Glomerular visceral epithelial cell (primary cell): ENCODE results near the gene KCNF1.

ENCODE experiments used
- DNase-seq: peaks from one replicate; pipeline ENCODE4 v3.0.0-alpha.2; 2016; ENCODE audit errors: extremely low spot score

The KCNF1 gene

GRCh38 chr2:10919410-10919770 lies 7.7 kb downstream of the KCNF1 start:
- no peak for DNase-seq

GRCh38 chr2:10919771-10920621 lies 8.3 kb downstream of the KCNF1 start:
- DNase-seq: no peak

- DNase-seq: no peak
Observed at GRCh38 chr2:10920764-10921388, 9.1 kb downstream of the KCNF1 start.

DNA sequence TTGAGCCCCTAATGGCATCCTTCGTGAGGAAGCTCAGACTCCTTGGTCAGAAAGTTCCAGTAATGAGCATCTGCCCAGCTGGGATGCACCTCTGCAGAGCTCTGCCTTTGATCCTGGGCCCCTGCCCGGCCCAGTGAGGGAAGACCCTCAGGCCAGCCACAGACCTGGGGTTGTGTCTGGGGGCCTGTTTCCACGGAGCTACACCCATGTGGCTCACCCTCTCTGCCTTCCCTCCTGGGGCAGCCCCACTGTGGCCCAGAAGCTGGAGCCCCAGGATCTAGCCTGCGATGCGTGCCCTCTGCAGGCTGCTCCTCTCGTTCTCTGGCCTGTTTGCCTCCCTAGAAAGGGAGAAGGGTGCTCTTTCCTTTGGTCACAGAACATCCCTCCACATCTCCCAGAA lies 9.8 kb downstream of the KCNF1 start:
- no peak for DNase-seq

GRCh38 chr2:10922307-10923007 lies 10.7 kb downstream of the KCNF1 start:
- DNase-seq: no peak

DNA sequence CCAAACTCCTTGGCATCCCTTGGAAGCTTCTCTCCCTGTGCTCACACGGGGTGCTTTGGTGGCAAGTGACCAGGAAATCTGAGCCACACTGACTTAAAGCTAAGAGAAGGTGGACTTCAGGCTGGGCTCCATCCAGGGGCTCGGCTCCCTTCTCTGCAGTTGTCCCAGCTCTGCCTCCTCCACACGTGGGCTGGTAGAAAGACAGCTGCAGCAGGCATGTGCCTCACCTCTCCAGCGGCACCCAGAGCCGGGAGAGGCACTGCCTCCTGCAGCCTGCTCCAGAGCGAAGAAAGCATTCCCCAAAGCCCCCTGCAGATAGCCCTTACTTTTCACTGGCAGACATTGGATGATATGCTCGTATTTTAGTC lies 11.3 kb downstream of the KCNF1 start:
- DNase-seq: no peak

GRCh38 chr2:10923965-10924364 lies 12.2 kb downstream of the KCNF1 start:
- DNase-seq: no peak

DNA sequence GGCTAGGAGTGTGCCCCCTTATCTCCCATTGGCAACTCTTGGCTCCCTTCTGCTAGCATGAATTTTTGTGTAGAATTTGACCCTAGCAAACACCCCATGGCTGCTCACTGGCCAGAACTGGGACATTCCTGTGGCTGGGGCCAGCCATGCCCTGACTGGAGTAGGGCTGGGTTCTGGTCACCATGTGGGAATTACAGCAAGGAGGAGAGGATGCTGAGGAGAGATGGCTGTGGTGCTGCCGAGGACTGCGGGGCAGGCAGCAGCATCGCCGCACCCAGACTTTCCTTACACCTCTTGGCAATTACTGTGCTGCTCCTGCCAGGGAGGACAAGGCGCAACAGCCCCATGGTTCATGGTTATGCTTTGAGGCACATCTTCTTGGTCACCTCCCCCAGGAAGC lies 12.7 kb downstream of the KCNF1 start:
- no peak for DNase-seq

DNA sequence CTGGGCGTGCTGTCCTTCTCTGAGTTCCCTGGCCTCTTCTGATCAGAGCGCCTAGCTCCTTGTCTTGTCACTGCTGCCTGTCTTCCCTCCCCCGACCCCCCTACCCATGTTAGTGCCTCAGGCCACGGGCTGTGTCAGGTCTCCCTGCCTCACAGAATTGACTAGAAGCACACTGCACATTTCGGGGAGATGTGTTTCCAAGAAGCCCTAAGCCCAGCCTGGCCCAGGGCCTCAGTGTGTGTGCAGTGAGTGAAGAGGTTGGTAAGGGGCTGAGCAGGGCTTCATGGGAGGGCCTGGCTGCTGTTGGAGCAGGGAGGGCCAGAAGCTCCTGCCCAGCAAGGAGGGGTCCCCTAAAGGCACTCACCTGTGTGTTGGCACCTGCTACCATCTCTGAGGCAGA lies 13.1 kb downstream of the KCNF1 start:
- no peak for DNase-seq

GRCh38 chr2:10926191-10926820 lies 14.6 kb downstream of the KCNF1 start:
- DNase-seq: no peak

DNA sequence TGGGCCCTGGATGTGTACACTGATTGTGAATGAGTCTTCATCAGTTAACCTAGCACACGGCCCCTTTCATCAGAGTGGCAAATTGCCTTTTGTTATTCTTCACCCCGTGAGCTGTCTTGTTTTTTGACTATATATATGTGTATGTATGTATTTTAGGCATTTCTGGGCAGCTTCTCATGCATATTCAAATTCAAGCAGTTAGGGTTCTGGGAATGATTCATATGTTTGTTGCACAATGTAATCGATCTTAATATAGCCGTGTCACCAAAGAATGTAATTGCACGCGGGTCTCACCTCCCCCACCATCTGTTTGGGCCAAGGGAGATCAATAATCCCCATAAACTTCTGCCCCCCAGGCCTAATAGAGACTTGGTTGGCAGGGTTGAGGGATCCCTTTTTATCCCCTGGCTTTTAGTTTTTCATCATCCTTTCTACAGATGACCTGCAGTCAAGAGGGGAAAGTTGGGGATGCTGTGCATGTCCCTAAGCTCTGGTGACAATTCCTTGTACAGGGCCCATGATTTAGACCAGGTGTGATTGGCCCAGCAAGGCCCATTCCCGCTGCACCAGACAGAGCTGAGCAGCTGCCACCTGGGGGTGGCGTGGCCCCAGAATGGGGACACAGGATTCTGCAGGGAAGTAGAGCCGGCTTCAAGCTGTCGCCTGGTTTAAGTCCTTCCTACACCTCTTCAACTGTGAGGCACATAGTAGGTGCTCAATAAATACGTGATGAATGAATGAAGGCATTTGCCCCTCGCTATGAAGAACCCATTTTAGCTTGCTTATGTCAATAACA lies 19.2 kb downstream of the KCNF1 start:
- DNase-seq: no peak

DNA sequence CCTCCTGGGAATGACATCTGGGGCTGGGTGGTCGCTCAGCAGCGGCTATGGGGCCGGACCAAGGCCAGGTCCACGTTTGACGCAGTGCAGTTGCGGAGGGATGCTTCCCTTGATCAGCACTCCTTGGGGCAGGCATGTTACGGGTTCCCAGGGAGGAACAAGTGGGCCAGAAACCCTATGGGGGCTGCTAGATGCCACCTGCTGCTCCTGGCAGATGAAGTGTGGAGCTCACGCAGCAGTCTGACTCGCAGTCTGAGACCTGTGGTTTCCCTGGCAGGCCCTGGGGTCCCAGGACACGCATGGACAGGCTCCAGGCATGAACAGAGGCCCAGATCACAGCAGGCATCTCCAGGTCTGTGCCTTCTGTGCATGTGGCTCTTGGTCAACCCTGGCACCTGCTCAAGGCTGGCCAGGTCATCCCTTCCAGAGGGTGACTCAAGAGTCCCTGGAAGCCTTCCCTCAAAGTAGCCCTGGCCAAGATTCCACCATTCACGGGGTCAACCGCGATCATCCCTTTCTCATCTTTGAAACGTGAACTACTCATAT lies 20.0 kb downstream of the KCNF1 start:
- DNase-seq: peak; percentile 90

DNA sequence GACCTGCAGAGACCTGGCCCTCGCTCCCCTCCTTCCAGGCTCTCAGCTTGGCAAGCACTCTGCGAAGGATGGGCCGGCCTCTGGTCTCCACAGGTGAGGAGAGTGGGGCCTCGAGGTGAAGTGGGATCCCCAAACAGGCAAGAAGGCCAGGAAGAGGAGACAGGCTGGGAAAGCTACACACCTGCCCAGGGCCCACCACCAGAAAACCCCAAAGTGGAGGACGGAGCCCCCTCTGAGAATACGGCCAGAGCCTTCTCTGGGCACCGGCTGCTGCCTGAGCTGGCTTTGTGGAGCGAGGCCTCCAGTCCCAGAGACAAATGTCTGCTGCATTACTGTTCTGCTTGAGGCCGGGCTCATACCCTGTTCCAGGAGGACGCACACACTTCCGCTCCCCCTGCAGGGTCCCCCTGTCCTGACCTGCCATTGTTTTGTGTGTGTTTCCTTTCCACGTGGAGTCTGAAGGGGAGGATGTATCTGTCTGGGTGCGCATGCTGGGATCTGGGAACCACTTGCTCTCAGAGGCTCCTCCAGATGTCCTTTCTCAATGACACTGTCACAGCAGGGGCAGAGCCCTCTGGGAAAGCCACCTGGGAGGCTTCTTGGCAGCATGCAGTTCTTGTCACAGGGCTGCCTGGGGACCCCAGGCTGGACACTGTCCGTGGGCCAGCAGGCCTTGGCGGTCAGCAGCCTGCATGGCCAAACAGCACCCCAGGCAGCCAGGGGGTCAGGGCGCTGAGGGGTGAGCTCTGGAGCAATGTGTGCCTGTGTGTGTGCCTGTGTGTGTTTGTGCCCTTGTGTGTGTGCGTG lies 20.8 kb downstream of the KCNF1 start:
- DNase-seq: no peak

DNA sequence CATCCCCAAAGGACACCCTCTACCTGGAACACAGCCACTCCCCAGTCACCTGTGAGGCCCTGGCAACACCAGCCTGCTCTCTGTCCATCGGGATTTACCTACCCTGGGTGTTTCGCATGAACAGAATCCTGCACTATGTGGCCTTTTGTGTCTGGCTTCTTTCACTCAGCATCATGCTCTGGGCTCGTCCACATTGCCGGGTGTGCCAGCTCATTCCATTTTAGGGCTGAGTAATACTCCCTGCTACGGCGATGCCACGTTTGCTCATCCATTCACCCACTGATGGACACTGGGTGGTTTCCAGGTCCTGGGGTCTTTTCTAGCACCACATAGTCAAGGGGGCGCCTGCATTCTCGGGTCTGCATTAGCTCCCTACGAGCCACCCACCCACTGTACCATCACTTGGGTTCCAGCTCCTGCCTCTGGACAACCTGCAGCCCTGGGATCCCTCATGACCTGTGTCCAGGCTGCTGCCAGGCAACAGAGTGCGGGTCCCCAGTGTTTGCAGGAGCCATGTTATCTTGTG lies 22.0 kb downstream of the KCNF1 start:
- DNase-seq: no peak

GRCh38 chr2:10934308-10934978 lies 22.7 kb downstream of the KCNF1 start:
- DNase-seq: no peak

GRCh38 chr2:10934979-10935350 lies 23.2 kb downstream of the KCNF1 start:
- no peak for DNase-seq

GRCh38 chr2:10935366-10935918 lies 23.7 kb downstream of the KCNF1 start:
- DNase-seq: no peak

- peak; percentile 80 for DNase-seq
Observed at GRCh38 chr2:10935953-10936942, 24.5 kb downstream of the KCNF1 start.
